GM10248 (cell line): ENCODE measurements around the gene COPZ1.
A peak's percentile ranks its signal among the peaks of the same experiment; 100 is the strongest.

Experiments
- CTCF ChIA-PET: fragments of 300-600 bp; sonication (Branson Sonifier 250); formaldehyde crosslinking; extraction: SDS; loops from one replicate; lab custom pipeline; 2021; ENCODE audit warnings: antibody characterized with exemption; lab: Yijun Ruan, JAX
- POLR2A ChIA-PET: fragments of 350-650 bp; sonication (Branson Sonifier 250); formaldehyde crosslinking; extraction: SDS; loops from one replicate; lab custom pipeline; 2020; ENCODE audit warnings: antibody characterized with exemption; lab: Yijun Ruan, JAX
- DNase-seq: peaks from one replicate; pipeline ENCODE4 v3.0.0; 2012; ENCODE audit errors: extremely low spot score
- CTCF ChIP-seq: IDR thresholded peaks from 2 replicates; pipeline ENCODE4 v1.5.1; 2012; ENCODE audit warnings: mild to moderate bottlenecking, low read depth; ENCODE audit errors: extremely low read depth, missing control alignments, control extremely low read depth

The COPZ1 gene

GRCh38 chr12:54363047-54363446 is 38.1 kb downstream of the COPZ1 start:
- CTCF ChIA-PET = interaction anchor here (0.9 to 8.6 kb wide), 17 partner anchors 10 to 155 kb away, joined by 3 to 74 read pairs (median 6); no protein-coding TSS in a partner anchor
- no peak for TF ChIP-seq CTCF
- no peak for DNase-seq
- POLR2A ChIA-PET = no interaction called here

- no peak for DNase-seq
- no peak for TF ChIP-seq CTCF
- CTCF ChIA-PET = interaction anchor here (0.9 to 8.6 kb wide), 9 partner anchors 16 to 148 kb away, joined by 3 to 74 read pairs (median 17); no protein-coding TSS in a partner anchor
- POLR2A ChIA-PET = no interaction called here
These were observed 38.7 kb downstream of the COPZ1 start for GRCh38 chr12:54363618-54364017.

GRCh38 chr12:54364413-54364812 is 39.5 kb downstream of the COPZ1 start, which contains the start of gene GPR84:
Gene GPR84 (minus strand): TSS chr12:54364486. CDS start chr12:54363851, 635 bp downstream.
- DNase-seq = no peak
- TF ChIP-seq CTCF = no peak

GRCh38 chr12:54368025-54368708 is 43.2 kb downstream of the COPZ1 start:
- no peak for DNase-seq
- ChIA-PET CTCF (interaction anchor here (0.6 to 4.1 kb wide), 34 partner anchors 10 to 161 kb away, joined by 3 to 61 read pairs (median 6); partner anchors contain the start of genes COPZ1 and ZNF385A), POLR2A (interaction anchor here (0.7 to 1.4 kb wide), 2 partner anchors 9 to 35 kb away, joined by 3 to 6 read pairs; no protein-coding TSS in a partner anchor)
- TF ChIP-seq CTCF = no peak

More at GRCh38 chr12:54364413-54364812, 39.5 kb downstream of the COPZ1 start, which contains the start of gene GPR84:
- CTCF ChIA-PET = no interaction called here
- POLR2A ChIA-PET = no interaction called here

- ChIA-PET CTCF (interaction anchor here (0.6 to 4.1 kb wide), 35 partner anchors 11 to 162 kb away, joined by 3 to 61 read pairs (median 6); partner anchors contain the start of genes COPZ1 and ZNF385A), POLR2A (interaction anchor here (0.7 to 1.4 kb wide), 2 partner anchors 10 to 35 kb away, joined by 3 to 6 read pairs; no protein-coding TSS in a partner anchor)
- peak; percentile 82 for DNase-seq
- peak; percentile 96 for TF ChIP-seq CTCF
These were observed 44.0 kb downstream of the COPZ1 start for GRCh38 chr12:54368709-54369596.
